ENCODE data around the gene ERBB4. TPM values are rescaled to one million over a fixed set of nuclear protein-coding genes. Genes with fewer than 3 reads are reported as not detected.

The ERBB4 gene
- total RNA-seq, 1 donor from 2014 or later = 22.6 TPM

GRCh38 chr2:211692689-211693088 lies 845.9 kb downstream of the ERBB4 start:
- intact Hi-C loops (cut with DNase I) = no loop called here
- Histone ChIP-seq H3K4me1 (no peaks in the 10 kb centered on the region), H3K4me3 (no peak overlapping the region), H3K27me3 (no peaks in the 10 kb centered on the region), H3K36me3 (no peaks in the 10 kb centered on the region), H3K9me3 (no peaks in the 10 kb centered on the region), H3K27ac (no peak overlapping the region)
- ATAC-seq = no peak
- DNase-seq = no peak
- TF ChIP-seq, protein P1, sequence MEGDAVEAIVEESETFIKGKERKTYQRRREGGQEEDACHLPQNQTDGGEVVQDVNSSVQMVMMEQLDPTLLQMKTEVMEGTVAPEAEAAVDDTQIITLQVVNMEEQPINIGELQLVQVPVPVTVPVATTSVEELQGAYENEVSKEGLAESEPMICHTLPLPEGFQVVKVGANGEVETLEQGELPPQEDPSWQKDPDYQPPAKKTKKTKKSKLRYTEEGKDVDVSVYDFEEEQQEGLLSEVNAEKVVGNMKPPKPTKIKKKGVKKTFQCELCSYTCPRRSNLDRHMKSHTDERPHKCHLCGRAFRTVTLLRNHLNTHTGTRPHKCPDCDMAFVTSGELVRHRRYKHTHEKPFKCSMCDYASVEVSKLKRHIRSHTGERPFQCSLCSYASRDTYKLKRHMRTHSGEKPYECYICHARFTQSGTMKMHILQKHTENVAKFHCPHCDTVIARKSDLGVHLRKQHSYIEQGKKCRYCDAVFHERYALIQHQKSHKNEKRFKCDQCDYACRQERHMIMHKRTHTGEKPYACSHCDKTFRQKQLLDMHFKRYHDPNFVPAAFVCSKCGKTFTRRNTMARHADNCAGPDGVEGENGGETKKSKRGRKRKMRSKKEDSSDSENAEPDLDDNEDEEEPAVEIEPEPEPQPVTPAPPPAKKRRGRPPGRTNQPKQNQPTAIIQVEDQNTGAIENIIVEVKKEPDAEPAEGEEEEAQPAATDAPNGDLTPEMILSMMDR (IDR thresholded peaks at IDR 0.05) = no peak

DNA sequence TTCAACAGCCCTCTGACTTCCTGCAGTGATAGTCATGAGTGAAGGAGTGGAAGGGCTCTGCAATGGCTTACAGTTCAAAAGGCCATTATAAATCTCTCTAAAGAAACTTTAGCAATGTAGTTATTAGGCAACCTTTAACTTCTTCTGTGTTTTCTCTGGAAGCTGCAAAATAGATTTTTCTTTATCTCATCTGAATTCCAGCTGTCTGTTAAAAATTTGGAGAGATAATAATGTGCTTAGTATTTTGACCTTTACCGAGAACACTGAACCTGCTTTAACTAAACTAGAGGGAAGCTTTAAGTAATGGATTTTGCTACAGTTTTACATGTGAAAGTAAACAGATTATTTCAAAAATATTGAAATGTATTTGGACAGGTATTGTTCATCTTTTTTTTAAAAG lies 847.9 kb downstream of the ERBB4 start:
- no peak overlapping the region for H3K4me3 ChIP-seq
- ATAC-seq (no peak), DNase-seq (no peak)
- H3K27me3 ChIP-seq = no peaks in the 10 kb centered on the region
- intact Hi-C loops (cut with DNase I) = no loop called here
- H3K4me1 ChIP-seq = no peaks in the 10 kb centered on the region
- H3K36me3 ChIP-seq = no peaks in the 10 kb centered on the region
- no peaks in the 10 kb centered on the region for H3K9me3 ChIP-seq
- H3K27ac ChIP-seq = no peak overlapping the region
- TF ChIP-seq, protein P1 (IDR thresholded peaks at IDR 0.05) = no peak

DNA sequence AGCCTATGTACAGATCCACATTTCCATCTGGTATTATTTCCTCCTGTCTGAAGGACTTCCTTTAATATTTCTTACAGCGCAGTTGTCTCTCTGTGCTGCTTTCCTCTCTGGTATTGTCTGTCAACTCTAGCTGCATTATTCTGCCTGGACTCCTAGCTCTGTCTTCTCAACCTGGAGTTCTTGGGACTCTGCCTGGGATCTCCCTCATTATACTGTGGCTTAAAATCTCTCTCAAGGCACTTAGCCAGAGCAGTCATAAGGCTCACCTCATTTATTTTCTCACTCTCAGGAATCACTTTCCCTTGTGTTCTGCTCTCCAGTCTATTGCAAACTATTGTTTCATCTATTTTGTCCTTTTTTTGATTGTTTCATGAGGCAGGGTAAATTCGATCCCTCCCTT lies 850.4 kb downstream of the ERBB4 start:
- no peaks in the 10 kb centered on the region for H3K4me1 ChIP-seq
- H3K4me3 ChIP-seq = no peak overlapping the region
- intact Hi-C loops (cut with DNase I) = no loop called here
- peaks cover 6% of the 10 kb centered on the region for H3K9me3 ChIP-seq
- TF ChIP-seq, protein P1 (IDR thresholded peaks at IDR 0.05) = no peak
- ATAC-seq (no peak), DNase-seq (no peak)
- no peaks in the 10 kb centered on the region for H3K27me3 ChIP-seq
- no peaks in the 10 kb centered on the region for H3K36me3 ChIP-seq
- H3K27ac ChIP-seq = no peak overlapping the region

- Histone ChIP-seq H3K9me3 (no peaks in the 10 kb centered on the region), H3K4me1 (no peaks in the 10 kb centered on the region), H3K36me3 (no peaks in the 10 kb centered on the region), H3K27ac (no peak overlapping the region), H3K27me3 (no peaks in the 10 kb centered on the region), H3K4me3 (no peak overlapping the region)
- ATAC-seq = no peak
- TF ChIP-seq, protein P1 (IDR thresholded peaks at IDR 0.05) = no peak
- no peak for DNase-seq
- intact Hi-C loops (cut with DNase I) = no loop called here
These were observed 863.9 kb downstream of the ERBB4 start for GRCh38 chr2:211674715-211675114.

- H3K4me3 ChIP-seq = no peak overlapping the region
- H3K27me3 ChIP-seq = no peaks in the 10 kb centered on the region
- TF ChIP-seq, protein P1 (IDR thresholded peaks at IDR 0.05) = no peak
- H3K9me3 ChIP-seq = no peaks in the 10 kb centered on the region
- DNase-seq = no peak
- no peak overlapping the region for H3K27ac ChIP-seq
- no peak for ATAC-seq
- H3K4me1 ChIP-seq = no peaks in the 10 kb centered on the region
- intact Hi-C loops (cut with DNase I) = no loop called here
- no peaks in the 10 kb centered on the region for H3K36me3 ChIP-seq
These were observed 865.3 kb downstream of the ERBB4 start for GRCh38 chr2:211673133-211673905.

All from upper lobe of right lung (tissue), 1 donor.